HepG2 (cell line): ENCODE data around the gene GMEB2. TPM values are rescaled to one million over a fixed set of nuclear protein-coding genes. Genes with fewer than 3 reads are reported as not detected.

Experiments
- KLF11 ChIP-seq: IDR thresholded peaks from 2 replicates; pipeline ENCODE4 v1.6.1; 2016; ENCODE audit warnings: missing compliant biosample characterization
- SOX13 ChIP-seq, 3 experiments: fragments of 450-650 bp in 1 of 3; sonication (generic) in 1 of 3; formaldehyde crosslinking in 1 of 3; IDR thresholded peaks in 2 of 3; conservative IDR thresholded peaks in 1 of 3; 2 replicates each; pipeline versions ENCODE4 v1.5.0 to v1.6.1; 2016 to 2020; ENCODE audit warnings: antibody characterized with exemption in 1 of 3, mild to moderate bottlenecking in 1 of 3, missing compliant biosample characterization in 1 of 3, missing genetic modification reagents in 1 of 3, moderate library complexity in 1 of 3
- SP2 ChIP-seq: sonication (generic); formaldehyde crosslinking; IDR thresholded peaks from 2 replicates; pipeline ENCODE4 v1.5.1; 2020; ENCODE audit warnings: mild to moderate bottlenecking, missing genetic modification reagents
- ZMYM4 ChIP-seq: sonication (generic); formaldehyde crosslinking; IDR thresholded peaks from 2 replicates; pipeline ENCODE4 v1.8.1; 2023; ENCODE audit warnings: mild to moderate bottlenecking, missing genetic modification reagents
- ZNF180 ChIP-seq: sonication (generic); formaldehyde crosslinking; IDR thresholded peaks from 2 replicates; pipeline ENCODE4 v1.4.0; 2020; ENCODE audit warnings: low read depth, missing genetic modification reagents, borderline replicate concordance
- ZNF558 ChIP-seq: sonication (generic); formaldehyde crosslinking; IDR thresholded peaks from 2 replicates; pipeline ENCODE4 v1.9.0; 2022; ENCODE audit warnings: mild to moderate bottlenecking, missing genetic modification reagents, borderline replicate concordance
- polyA plus RNA-seq, 8 experiments: library from polyadenylated mRNA; depleted of rRNA in 3 of 8; stranded (reverse) in 7 of 8; unstranded in 1 of 8; fragments of >200 nt; fragmentation: Illumina TruSeq in 4 of 8; extraction: Trizol in 4 of 8; gene quantifications; 2 replicates each; pipeline versions ENCODE4 v1.2.1 to v1.2.3, GENCODE V29; 2011 to 2016; ENCODE audit warnings: low read depth in 4 of 8, missing spikeins in 1 of 8, mixed read lengths in 1 of 8; ENCODE audit not compliant: insufficient read depth in 1 of 8
- total RNA-seq, 5 experiments: library from RNA; depleted of rRNA; stranded (reverse); fragments of >200 nt; fragmentation: Illumina TruSeq; extraction: Trizol; gene quantifications; 2 replicates each; pipeline ENCODE4 v1.2.3, GENCODE V29; 2016; ENCODE audit warnings: low read depth in 1 of 5
- TF ChIP-seq, protein P1 (sequence below): IDR thresholded peaks from 2 replicates; pipeline ENCODE4 v1.6.1; 2016; ENCODE audit warnings: low read depth
- TF ChIP-seq, protein P2 (sequence below): sonication (generic); formaldehyde crosslinking; IDR thresholded peaks from 2 replicates; pipeline ENCODE4 v1.4.0; 2020; ENCODE audit warnings: missing genetic modification reagents
- TF ChIP-seq, protein P3 (sequence below): IDR thresholded peaks from 2 replicates; pipeline ENCODE4 v1.6.1; 2018; ENCODE audit warnings: missing genetic modification reagents, mild to moderate bottlenecking, missing compliant biosample characterization
- TF ChIP-seq, protein P4 (sequence below), 2 experiments: sonication (generic) in 1 of 2; formaldehyde crosslinking in 1 of 2; IDR thresholded peaks; 2 replicates each; pipeline versions ENCODE4 v1.6.1 to v1.9.0; 2014 to 2022; ENCODE audit warnings: antibody characterized with exemption in 1 of 2, borderline replicate concordance in 1 of 2, inconsistent platforms in 1 of 2, low read depth in 1 of 2, missing genetic modification reagents in 1 of 2
- TF ChIP-seq, protein P5 (sequence below): sonication (generic); formaldehyde crosslinking; IDR thresholded peaks from 2 replicates; pipeline ENCODE4 v1.5.0; 2020; ENCODE audit warnings: missing genetic modification reagents
- TF ChIP-seq, protein P6 (sequence below): IDR thresholded peaks from 2 replicates; pipeline ENCODE4 v1.6.1; 2016; ENCODE audit warnings: missing compliant biosample characterization, missing genetic modification reagents, borderline replicate concordance

GMEB2 gene
- total and polyA plus RNA-seq, 2 of the 13 experiments (the other 11 are each of a cell fraction or from before 2014, with no cell fraction given) = 10.6 to 12.4 TPM

DNA sequence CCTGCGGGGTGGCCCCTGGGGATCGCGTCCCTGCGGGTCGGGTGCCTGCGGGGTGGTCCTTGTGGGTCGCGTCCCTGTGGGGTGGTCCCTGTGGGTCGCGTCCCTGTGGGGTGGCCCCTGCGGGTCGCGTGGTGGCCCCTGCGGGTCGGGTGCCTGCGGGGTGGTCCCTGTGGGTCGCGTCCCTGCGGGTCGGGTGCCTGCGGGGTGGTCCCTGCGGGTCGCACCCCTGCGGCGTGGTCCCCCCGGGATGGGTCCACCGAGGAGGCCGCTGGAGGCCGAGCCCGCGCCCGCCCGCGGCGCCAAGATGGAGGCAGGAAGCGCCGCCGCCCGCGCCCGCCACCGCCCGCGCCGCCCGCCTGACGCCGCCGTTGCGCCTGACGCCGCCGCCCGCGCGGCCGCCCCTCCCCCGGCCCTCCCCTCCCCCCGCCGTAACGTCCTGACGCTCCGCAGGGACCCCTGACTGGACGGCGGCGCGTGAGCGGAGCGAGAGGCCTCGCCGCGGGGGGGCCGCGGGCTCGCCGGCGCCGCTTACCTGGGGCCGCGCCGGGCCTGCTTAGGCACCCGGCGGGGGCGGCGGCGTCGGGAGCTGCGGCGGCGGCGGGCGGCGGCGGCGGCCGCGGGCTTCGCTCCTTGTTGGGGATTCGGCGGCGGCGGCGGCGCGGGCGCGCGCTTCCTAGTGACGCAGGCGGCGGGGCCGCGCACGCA is at the start of gene GMEB2 (continued):
- no peak for TF ChIP-seq ZNF180 (CRISPR knock-in tag)
- TF ChIP-seq ZMYM4 = no peak
- no peak; the same call in 1 of the 2 replicates for TF ChIP-seq SOX13 (IDR thresholded peaks at IDR 0.05)
- TF ChIP-seq SOX13 (CRISPR knock-in tag; conservative IDR thresholded peaks at IDR 0.05 in 1 of 2, IDR thresholded peaks at IDR 0.05 in 1 of 2) = no peak
- TF ChIP-seq ZNF558 (CRISPR knock-in tag) = 0 out of 2 replicates have a peak, but pooled peaks have one; percentile 10
- TF ChIP-seq, protein P1, sequence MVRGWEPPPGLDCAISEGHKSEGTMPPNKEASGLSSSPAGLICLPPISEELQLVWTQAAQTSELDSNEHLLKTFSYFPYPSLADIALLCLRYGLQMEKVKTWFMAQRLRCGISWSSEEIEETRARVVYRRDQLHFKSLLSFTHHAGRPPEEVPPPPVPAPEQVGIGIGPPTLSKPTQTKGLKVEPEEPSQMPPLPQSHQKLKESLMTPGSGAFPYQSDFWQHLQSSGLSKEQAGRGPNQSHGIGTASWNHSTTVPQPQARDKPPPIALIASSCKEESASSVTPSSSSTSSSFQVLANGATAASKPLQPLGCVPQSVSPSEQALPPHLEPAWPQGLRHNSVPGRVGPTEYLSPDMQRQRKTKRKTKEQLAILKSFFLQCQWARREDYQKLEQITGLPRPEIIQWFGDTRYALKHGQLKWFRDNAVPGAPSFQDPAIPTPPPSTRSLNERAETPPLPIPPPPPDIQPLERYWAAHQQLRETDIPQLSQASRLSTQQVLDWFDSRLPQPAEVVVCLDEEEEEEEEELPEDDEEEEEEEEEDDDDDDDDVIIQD (CRISPR knock-in tag) = no peak
- TF ChIP-seq, protein P2, sequence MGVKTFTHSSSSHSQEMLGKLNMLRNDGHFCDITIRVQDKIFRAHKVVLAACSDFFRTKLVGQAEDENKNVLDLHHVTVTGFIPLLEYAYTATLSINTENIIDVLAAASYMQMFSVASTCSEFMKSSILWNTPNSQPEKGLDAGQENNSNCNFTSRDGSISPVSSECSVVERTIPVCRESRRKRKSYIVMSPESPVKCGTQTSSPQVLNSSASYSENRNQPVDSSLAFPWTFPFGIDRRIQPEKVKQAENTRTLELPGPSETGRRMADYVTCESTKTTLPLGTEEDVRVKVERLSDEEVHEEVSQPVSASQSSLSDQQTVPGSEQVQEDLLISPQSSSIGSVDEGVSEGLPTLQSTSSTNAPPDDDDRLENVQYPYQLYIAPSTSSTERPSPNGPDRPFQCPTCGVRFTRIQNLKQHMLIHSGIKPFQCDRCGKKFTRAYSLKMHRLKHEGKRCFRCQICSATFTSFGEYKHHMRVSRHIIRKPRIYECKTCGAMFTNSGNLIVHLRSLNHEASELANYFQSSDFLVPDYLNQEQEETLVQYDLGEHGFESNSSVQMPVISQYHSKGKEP = peak; percentile 30; the same call in 1 of the 2 replicates
- TF ChIP-seq SP2 = no peak
- TF ChIP-seq, protein P3, sequence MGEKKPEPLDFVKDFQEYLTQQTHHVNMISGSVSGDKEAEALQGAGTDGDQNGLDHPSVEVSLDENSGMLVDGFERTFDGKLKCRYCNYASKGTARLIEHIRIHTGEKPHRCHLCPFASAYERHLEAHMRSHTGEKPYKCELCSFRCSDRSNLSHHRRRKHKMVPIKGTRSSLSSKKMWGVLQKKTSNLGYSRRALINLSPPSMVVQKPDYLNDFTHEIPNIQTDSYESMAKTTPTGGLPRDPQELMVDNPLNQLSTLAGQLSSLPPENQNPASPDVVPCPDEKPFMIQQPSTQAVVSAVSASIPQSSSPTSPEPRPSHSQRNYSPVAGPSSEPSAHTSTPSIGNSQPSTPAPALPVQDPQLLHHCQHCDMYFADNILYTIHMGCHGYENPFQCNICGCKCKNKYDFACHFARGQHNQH = 0 out of 2 replicates have a peak, but pooled peaks have one; percentile 30
- TF ChIP-seq, protein P4, sequence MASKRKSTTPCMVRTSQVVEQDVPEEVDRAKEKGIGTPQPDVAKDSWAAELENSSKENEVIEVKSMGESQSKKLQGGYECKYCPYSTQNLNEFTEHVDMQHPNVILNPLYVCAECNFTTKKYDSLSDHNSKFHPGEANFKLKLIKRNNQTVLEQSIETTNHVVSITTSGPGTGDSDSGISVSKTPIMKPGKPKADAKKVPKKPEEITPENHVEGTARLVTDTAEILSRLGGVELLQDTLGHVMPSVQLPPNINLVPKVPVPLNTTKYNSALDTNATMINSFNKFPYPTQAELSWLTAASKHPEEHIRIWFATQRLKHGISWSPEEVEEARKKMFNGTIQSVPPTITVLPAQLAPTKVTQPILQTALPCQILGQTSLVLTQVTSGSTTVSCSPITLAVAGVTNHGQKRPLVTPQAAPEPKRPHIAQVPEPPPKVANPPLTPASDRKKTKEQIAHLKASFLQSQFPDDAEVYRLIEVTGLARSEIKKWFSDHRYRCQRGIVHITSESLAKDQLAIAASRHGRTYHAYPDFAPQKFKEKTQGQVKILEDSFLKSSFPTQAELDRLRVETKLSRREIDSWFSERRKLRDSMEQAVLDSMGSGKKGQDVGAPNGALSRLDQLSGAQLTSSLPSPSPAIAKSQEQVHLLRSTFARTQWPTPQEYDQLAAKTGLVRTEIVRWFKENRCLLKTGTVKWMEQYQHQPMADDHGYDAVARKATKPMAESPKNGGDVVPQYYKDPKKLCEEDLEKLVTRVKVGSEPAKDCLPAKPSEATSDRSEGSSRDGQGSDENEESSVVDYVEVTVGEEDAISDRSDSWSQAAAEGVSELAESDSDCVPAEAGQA (IDR thresholded peaks at IDR 0.05; ENCODE audit: low read depth) = peak; percentile 71; the same call in 1 of the 2 replicates
- TF ChIP-seq, protein P4 (CRISPR knock-in tag; IDR thresholded peaks at IDR 0.05; ENCODE audit: borderline replicate concordance) = no peak
- TF ChIP-seq, protein P5, sequence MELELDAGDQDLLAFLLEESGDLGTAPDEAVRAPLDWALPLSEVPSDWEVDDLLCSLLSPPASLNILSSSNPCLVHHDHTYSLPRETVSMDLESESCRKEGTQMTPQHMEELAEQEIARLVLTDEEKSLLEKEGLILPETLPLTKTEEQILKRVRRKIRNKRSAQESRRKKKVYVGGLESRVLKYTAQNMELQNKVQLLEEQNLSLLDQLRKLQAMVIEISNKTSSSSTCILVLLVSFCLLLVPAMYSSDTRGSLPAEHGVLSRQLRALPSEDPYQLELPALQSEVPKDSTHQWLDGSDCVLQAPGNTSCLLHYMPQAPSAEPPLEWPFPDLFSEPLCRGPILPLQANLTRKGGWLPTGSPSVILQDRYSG (CRISPR knock-in tag) = peak; percentile 72; the same call in 1 of the 2 replicates
- TF ChIP-seq, protein P6, sequence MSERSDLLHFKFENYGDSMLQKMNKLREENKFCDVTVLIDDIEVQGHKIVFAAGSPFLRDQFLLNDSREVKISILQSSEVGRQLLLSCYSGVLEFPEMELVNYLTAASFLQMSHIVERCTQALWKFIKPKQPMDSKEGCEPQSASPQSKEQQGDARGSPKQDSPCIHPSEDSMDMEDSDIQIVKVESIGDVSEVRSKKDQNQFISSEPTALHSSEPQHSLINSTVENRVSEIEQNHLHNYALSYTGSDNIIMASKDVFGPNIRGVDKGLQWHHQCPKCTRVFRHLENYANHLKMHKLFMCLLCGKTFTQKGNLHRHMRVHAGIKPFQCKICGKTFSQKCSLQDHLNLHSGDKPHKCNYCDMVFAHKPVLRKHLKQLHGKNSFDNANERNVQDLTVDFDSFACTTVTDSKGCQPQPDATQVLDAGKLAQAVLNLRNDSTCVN (CRISPR knock-in tag) = no peak
- TF ChIP-seq KLF11 (CRISPR knock-in tag) = no peak; the same call in 1 of the 2 replicates
